BE2C (cell line): ENCODE data around the gene TANC2.
A peak's percentile ranks its signal among the peaks of the same experiment; 100 is the strongest.

Source experiments
- DNase-seq: peaks from one replicate; pipeline ENCODE4 v3.0.0-alpha.2; 2020
- H3K27me3 ChIP-seq: fragments of 250-450 bp; sonication (Bioruptor Pico); 2 replicates; pipeline ENCODE4 v1.5.1; 2020; ENCODE audit warnings: mild to moderate bottlenecking
- H3K36me3 ChIP-seq: fragments of 250-450 bp; sonication (Bioruptor Pico); 2 replicates; pipeline ENCODE4 v1.5.1; 2020; ENCODE audit warnings: mild to moderate bottlenecking
- H3K4me1 ChIP-seq: fragments of 250-450 bp; sonication (Bioruptor Pico); 2 replicates; pipeline ENCODE4 v1.5.1; 2020
- H3K4me3 ChIP-seq: 2 replicates; pipeline ENCODE4 v1.5.1; 2011; ENCODE audit warnings: low read depth, low read length
- H3K9me3 ChIP-seq: fragments of 250-450 bp; sonication (Bioruptor Pico); 2 replicates; pipeline ENCODE4 v1.5.1; 2020
- CTCF ChIP-seq: IDR thresholded peaks from 2 replicates; pipeline ENCODE4 v1.5.1; 2012; ENCODE audit warnings: mild to moderate bottlenecking, low read depth, low read length

TANC2 gene

GRCh38 chr17:62949036-62949435, 17.0 kb upstream of the TANC2 start:
- no peaks in the 10 kb centered on the region for H3K9me3 ChIP-seq
- no peaks in the 10 kb centered on the region for H3K36me3 ChIP-seq
- no peak for TF ChIP-seq CTCF
- H3K4me3 ChIP-seq = no peak overlapping the region
- DNase-seq = no peak
- H3K4me1 ChIP-seq = no peaks in the 10 kb centered on the region
- H3K27me3 ChIP-seq = no peaks in the 10 kb centered on the region

GRCh38 chr17:62950067-62950466, 16.0 kb upstream of the TANC2 start:
- H3K4me3 ChIP-seq = no peak overlapping the region
- no peaks in the 10 kb centered on the region for H3K4me1 ChIP-seq
- no peak for TF ChIP-seq CTCF
- DNase-seq = peak; percentile 56
- H3K36me3 ChIP-seq = no peaks in the 10 kb centered on the region
- no peaks in the 10 kb centered on the region for H3K27me3 ChIP-seq
- no peaks in the 10 kb centered on the region for H3K9me3 ChIP-seq

GRCh38 chr17:62955841-62956352, 10.1 kb upstream of the TANC2 start:
- DNase-seq = no peak
- H3K27me3 ChIP-seq = no peaks in the 10 kb centered on the region
- no peaks in the 10 kb centered on the region for H3K36me3 ChIP-seq
- H3K4me1 ChIP-seq = no peaks in the 10 kb centered on the region
- H3K9me3 ChIP-seq = no peaks in the 10 kb centered on the region
- H3K4me3 ChIP-seq = no peak overlapping the region
- TF ChIP-seq CTCF = no peak

GRCh38 chr17:62963296-62963695, 2.7 kb upstream of the TANC2 start:
- peaks cover 16% of the 10 kb centered on the region for H3K4me1 ChIP-seq
- no peak for DNase-seq
- H3K4me3 ChIP-seq = no peak overlapping the region
- H3K27me3 ChIP-seq = no peaks in the 10 kb centered on the region
- no peaks in the 10 kb centered on the region for H3K36me3 ChIP-seq
- no peak for TF ChIP-seq CTCF
- no peaks in the 10 kb centered on the region for H3K9me3 ChIP-seq

- no peak for DNase-seq
- Histone ChIP-seq H3K27me3 (no peaks in the 10 kb centered on the region), H3K4me3 (no peak overlapping the region), H3K4me1 (peaks cover 16% of the 10 kb centered on the region), H3K9me3 (no peaks in the 10 kb centered on the region), H3K36me3 (no peaks in the 10 kb centered on the region)
- TF ChIP-seq CTCF = no peak
Measured at GRCh38 chr17:62964506-62964905, 1.5 kb upstream of the TANC2 start.

GRCh38 chr17:62965174-62965685, 805 bp upstream of the TANC2 start:
- DNase-seq = no peak
- no peak for TF ChIP-seq CTCF
- H3K36me3 ChIP-seq = no peaks in the 10 kb centered on the region
- H3K9me3 ChIP-seq = no peaks in the 10 kb centered on the region
- no peaks in the 10 kb centered on the region for H3K27me3 ChIP-seq
- H3K4me1 ChIP-seq = peaks cover 16% of the 10 kb centered on the region
- H3K4me3 ChIP-seq = no peak overlapping the region
